ENCODE data around the gene LAP3.

The LAP3 gene

DNA sequence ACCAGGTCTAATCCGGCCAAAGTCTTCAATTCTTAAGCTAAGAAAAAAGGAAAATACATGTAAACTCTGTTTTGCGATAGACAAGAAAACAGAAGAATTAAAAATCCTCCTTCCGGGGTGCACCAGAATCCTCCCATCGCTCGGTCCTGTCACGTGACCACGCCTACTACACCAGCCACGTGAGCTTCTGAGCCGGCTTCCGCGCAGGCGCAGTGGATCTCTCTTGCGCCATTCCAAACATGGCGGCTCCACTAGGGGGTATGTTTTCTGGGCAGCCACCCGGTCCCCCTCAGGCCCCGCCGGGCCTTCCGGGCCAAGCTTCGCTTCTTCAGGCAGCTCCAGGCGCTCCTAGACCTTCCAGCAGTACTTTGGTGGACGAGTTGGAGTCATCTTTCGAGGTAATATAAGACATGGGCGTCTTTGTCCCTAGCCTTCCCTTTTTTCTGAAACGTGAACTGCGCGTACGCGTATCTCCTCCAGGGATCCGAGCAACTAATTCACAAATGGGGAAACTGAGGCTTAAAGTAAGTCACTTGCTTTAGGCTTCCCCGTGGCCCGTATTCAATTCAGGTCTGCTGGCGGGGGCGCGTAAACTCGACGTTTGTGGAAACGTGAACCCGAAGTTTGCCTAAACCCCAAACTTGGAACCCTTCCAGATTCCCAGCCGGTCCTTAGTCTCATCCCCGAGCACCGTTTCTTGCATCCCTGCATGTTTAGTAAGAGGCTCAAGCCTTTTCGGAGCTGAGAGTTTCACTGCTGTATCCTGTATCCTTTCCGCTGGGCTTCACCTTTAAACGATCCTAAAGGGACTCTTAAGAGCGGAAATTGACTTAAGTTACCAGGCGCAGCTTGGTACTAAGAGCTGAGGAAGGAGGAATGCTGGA is 37.7 kb downstream of the LAP3 start, which contains the start of gene MED28:
Gene MED28 (plus strand): TSS at position 226 of the 884 bp plus-strand sequence. CDS start 14 bp downstream, at position 240.
- peak; percentile 55 to 95 (median 88) for DNase-seq

- DNase-seq, result no peak
These were observed 39.3 kb downstream of the LAP3 start for GRCh38 chr4:17616283-17616682.

DNA sequence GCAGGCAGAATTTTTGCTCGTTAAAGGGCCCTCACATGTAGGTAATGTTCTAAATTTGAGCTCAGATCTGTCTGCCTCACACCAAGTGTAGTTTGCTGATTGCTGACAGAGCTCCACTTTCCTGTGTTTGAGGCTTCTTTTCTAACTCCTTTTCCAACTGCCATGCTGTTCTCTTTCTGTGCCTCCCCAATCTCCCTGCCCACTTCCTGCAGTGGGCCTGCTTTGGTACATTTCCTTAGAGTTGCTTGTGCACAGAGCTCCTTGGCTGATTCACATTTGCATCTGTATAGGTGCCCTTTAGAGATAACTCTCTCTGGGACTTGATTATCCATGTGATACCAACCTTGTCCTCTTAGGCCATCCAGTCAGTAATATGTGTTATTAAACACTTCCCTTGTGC is 41.9 kb downstream of the LAP3 start:
- no peak for DNase-seq

GRCh38 chr4:17619416-17620105 is 42.6 kb downstream of the LAP3 start:
- no peak for DNase-seq

DNA sequence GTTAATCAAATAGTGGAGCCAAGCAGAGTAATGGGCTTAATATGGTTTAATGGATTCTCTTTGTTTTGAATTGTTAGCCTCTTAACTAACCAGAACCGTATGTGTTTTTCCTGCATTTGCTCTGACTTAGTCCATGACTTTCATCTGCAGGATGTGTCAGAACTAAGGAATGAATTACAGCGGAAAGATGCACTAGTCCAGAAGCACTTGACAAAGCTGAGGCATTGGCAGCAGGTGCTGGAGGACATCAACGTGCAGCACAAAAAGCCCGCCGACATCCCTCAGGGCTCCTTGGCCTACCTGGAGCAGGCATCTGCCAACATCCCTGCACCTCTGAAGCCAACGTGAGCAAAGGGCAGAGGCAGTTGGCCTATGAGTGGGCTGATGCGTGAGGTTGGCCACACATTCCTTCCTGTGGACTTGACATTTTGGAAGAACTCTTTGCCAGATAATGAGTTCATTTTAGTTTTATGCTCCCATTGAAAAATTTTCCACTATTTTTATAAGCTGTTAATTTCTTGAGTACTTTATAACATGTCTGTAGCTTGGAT is 46.5 kb downstream of the LAP3 start:
- no peak for DNase-seq

DNA sequence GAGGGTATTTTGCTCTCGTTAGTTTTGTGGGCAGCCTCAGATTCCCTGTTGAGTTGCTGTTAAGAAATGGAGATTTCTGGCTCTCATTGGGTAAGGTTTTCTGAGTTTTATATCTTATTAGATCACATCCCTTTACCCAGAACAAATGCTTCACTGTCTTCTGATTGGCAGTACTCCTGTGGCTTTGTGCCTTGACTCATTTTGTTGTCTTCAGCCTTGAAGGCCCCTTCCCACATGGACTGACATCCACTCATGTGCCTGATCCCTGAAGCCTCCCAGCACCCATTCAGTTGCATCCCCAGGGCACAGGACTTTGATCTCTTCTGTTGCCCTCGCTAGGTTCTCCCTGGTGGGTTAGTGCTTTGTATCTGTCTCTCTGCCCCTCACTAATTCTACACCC is 47.8 kb downstream of the LAP3 start:
- peak in 1 of 58 donors; percentile 23 for DNase-seq

DNA sequence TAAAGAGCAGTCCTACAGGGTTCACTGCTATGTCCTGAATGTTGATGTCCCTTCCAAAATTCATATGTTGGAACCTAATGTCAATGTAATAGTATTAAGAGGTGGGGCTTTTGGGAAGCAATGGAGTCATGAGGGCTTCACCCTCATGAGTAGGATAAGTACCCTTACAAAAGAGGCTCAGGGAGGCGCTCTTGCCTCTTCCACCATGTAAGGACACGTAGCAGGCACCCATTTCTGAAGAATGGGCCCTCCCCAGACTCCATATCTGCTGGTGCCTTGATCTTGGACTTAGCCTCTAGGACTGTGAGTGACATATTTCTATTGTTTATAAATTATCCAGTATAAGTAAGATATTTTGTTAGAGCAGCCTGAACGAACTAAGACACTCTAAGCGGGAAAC is 53.2 kb downstream of the LAP3 start:
- DNase-seq, result no peak

- no peak for DNase-seq
These were observed 56.6 kb downstream of the LAP3 start for GRCh38 chr4:17633600-17633999.

GRCh38 chr4:17635056-17635455 is 58.1 kb downstream of the LAP3 start:
- DNase-seq, result no peak

DNA sequence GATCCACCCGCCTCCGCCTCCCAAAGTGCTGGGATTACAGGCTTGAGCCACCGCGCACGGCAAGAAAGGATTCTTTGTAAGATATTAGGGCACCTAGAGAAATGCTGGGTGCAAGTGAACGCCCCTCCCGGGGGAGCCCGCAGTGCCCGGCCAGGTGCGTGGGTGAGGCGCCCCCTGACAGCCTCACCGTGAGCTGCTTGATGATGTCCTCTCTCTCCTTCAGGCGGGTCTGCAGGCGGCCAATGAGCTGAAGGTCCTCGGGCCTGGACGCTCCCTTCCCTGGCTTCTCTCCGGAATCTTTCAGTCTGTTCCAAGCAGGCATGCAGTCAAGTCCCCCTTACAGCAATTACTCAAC is 59.3 kb downstream of the LAP3 start:
- DNase-seq, result peak in 6 of 58 donors; percentile 36 to 61 (median 40)

DNA sequence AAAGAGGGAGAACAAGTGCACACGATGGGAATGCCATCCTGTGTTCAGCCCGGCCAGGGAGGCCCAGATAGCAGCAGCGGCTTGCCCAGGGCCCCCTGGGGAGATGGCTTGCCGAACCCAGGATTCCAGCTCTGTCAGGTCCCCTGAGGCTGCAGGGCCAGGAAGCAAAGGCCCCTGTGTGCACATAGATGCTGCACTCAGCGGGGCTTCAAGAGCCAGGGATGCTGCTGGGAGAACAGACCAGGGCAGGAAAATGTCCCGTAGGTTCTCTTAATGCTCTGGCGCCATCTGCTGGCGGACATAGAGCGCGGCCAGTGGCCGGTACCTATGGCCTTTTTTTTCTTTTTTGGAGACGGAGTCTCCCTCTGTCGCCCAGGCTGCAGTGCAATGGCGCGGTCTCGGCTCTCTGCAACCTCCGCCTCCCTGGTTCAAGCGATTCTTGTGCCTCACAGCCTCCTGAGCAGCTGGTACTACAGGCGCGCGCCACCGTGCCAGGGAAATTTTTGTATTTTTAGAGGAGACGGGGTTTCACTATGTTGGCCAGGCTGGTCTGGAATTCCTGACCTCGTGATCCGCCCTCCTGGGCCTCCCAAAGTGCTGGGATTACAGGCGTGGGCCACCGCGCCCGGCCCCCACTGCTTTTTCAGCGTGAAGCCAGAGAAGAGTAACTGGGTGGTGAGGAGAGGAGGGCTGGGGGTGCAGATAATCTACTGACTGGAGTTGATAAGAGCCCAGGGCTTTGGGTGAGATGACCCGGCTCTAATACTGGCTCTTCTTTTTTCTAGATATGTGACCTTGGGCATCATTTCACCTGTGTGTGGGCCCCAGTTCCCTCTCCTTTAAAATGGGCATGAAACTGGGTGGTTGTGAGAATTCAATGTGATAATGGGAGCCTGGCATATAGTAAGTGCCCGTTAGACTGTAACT is 60.0 kb downstream of the LAP3 start:
- DNase-seq, result peak in 55 of 58 donors; percentile 10 to 88 (median 67)

DNA sequence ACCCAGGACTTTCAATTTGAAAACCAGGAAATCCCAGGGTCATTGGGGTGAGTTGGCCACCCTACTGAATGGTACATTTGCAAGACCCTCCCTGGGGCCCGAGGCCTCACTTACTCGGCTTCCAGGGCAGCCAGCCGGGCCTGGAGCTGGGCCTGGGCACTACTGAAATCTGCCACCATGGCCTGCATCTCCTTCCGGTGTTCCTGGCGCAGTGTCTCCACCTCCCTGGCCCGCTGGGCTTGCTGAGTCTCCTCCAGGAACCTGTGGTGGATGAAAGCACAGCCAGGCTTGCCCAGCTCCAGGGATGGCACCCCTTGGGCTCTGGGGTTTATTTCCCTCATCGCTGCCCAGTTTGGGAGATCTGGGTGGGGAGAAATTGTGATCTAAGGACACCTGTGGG is 62.1 kb downstream of the LAP3 start:
- DNase-seq, result no peak

DNA sequence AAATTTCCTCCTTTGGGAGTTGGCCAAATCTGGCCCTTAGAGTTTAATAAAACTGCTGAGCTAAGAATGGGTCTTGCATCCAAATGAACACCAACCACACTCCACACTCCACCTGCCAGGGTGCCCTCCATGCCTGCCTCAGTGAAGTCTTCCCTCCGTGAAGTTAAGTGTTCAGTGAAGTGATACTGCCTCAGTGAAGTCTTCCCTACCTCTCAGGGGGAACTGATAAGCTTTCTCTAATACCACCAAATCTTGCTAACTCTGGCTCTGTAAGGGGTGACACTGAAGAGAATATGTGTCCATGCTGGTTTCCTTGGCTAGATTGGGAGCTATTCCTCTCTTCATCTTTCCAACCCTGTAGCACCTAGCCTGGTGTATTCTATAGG is 65.4 kb downstream of the LAP3 start:
- DNase-seq, result no peak

GRCh38 chr4:17646693-17647092 is 69.7 kb downstream of the LAP3 start:
- no peak for DNase-seq

- no peak for DNase-seq
These were observed 70.3 kb downstream of the LAP3 start for GRCh38 chr4:17647176-17647806.

GRCh38 chr4:17647927-17648326 is 70.9 kb downstream of the LAP3 start:
- no peak for DNase-seq

DNA sequence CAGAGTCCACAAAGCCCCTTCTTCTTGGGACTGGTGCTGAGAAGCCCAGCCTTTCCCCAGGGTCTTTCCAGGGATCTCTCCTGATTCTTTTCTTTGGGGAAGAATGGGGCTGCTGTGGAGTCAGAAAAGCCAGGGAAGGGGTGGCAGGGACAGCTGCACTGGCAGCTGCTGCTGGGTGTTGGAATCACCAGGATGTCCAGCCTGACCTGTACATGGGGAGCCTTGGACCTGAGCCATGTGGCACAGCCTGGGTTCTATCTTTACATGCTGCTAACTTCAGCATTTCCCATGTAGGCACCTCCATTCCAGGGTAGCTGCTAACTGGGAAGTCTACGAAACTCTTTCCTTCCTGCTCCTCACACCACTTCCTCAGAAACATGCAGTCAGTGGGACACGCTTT is 73.4 kb downstream of the LAP3 start:
- no peak for DNase-seq

- DNase-seq, result no peak
These were observed 77.7 kb downstream of the LAP3 start for GRCh38 chr4:17654701-17655100.

- DNase-seq, result no peak
These were observed 80.1 kb downstream of the LAP3 start for GRCh38 chr4:17657090-17657489.
